Panc1 (cell line): ENCODE results near the gene TEK.

Experiments
- CTCF ChIP-seq: fragments of 450-650 bp; IDR thresholded peaks from 2 replicates; pipeline ENCODE4 v1.5.1; 2017; ENCODE audit warnings: mild to moderate bottlenecking
- POLR2AphosphoS5 ChIP-seq: IDR thresholded peaks from 2 replicates; pipeline ENCODE4 v1.6.1; 2012; ENCODE audit warnings: mild to moderate bottlenecking, low read depth, low read length, moderate library complexity

GRCh38 chr9:27195191-27195590, 86.2 kb downstream of the TEK start:
- no peak for TF ChIP-seq CTCF
- no peak for TF ChIP-seq POLR2AphosphoS5
